Heart right ventricle (tissue), 16 donors: ENCODE measurements around the gene PRKAR1B. TPM values are rescaled to one million over a fixed set of nuclear protein-coding genes. Genes with fewer than 3 reads are reported as not detected.
A peak's percentile ranks its signal among the peaks of the same experiment; 100 is the strongest.

Experiments
- ATAC-seq, 8 donors: fragments of 200-7000 bp; cut with Tn5 transposase; one replicate each; pipeline ENCODE4 v1.9.1; 2020; ENCODE audit warnings: mild to moderate bottlenecking in 8 of 8, moderate library complexity in 8 of 8, moderate number of reproducible peaks in 1 of 8
- DNase-seq, 2 donors: peaks; one replicate each; pipeline ENCODE4 v3.0.0-alpha.2; 2020
- H3K27ac ChIP-seq, 10 donors: fragments of 200-600 bp; sonication (generic) in 2 of 10; one replicate each; pipeline versions ENCODE4 v1.5.0 to v1.8.0; 2020 to 2022; ENCODE audit warnings: mild to moderate bottlenecking in 3 of 10
- H3K27me3 ChIP-seq, 7 donors: fragments of 200-600 bp; one replicate each; pipeline ENCODE4 v1.8.0; 2021 to 2022; ENCODE audit warnings: mild to moderate bottlenecking in 2 of 7
- H3K36me3 ChIP-seq, 9 donors: fragments of 200-600 bp; sonication (generic) in 1 of 9; one replicate each; pipeline versions ENCODE4 v1.5.0 to v1.8.0; 2020 to 2022; ENCODE audit warnings: mild to moderate bottlenecking in 2 of 9
- H3K4me1 ChIP-seq, 9 donors: fragments of 200-600 bp; sonication (generic) in 1 of 9; one replicate each; pipeline versions ENCODE4 v1.5.0 to v1.8.0; 2020 to 2022; ENCODE audit warnings: mild to moderate bottlenecking in 4 of 9
- H3K4me3 ChIP-seq, 10 donors: fragments of 200-600 bp; sonication (generic) in 2 of 10; one replicate each; pipeline versions ENCODE4 v1.5.0 to v1.8.0; 2020 to 2022; ENCODE audit warnings: mild to moderate bottlenecking in 7 of 10, moderate library complexity in 2 of 10
- H3K9me3 ChIP-seq, 11 donors: fragments of 200-600 bp in 10 of 11; sonication (generic) in 2 of 11; one replicate each; pipeline versions ENCODE4 v1.5.0 to v1.8.0; 2013 to 2022; ENCODE audit warnings: mild to moderate bottlenecking in 2 of 11, control low read depth in 1 of 11, moderate library complexity in 1 of 11
- WGBS, 2 donors: extraction: QIAGEN DNeasy Blood & Tissue Kit; methylation state at CpG; one replicate each; pipeline ENCODE4 v1.1.7; 2013; ENCODE audit warnings: inconsistent platforms in 1 of 2; 5-methylcytosine and 5-hydroxymethylcytosine counted together
- intact Hi-C, 10 donors: fragments of 100-400 bp; cut with DNase I; formaldehyde crosslinking; loops; one replicate each; pipeline versions ENCODE4 v1.11.1 to v1.14.2; 2022
- polyA plus RNA-seq, 2 donors: library from polyadenylated mRNA; stranded (reverse); fragments of 200-250 nt; gene quantifications; one replicate each; pipeline ENCODE4 v1.2.3, GENCODE V29; 2013
- total RNA-seq, 10 donors: library from RNA; stranded (reverse); fragmentation: NEBNext Ultra II Directional in 3 of 10; extraction: Animal tissue kit (Norgen Biotek cat#: 25700) in 3 of 10; gene quantifications; one replicate each; pipeline versions ENCODE4 v1.2.1 to v1.2.4, GENCODE V29; 2021 to 2023
- TF ChIP-seq, protein P1 (sequence below), 9 donors: fragments of 200-600 bp; sonication (generic) in 2 of 9; IDR thresholded peaks; one replicate each; pipeline versions ENCODE4 v1.5.0 to v1.8.0; 2021 to 2022; ENCODE audit warnings: antibody characterized with exemption in 9 of 9, mild to moderate bottlenecking in 5 of 9, moderate library complexity in 1 of 9
- donor health status: Arrhythmogenic right ventricular cardiomyopathy.
- donor health status: ischemic (EF 13 %, LVEDD 7.1; RV severe dilation, severe dysfunction).
- donor health status: healthy with polysubstance abuse.
- donor health status: DM: no; HTN: yes; CAD: no.
- donor health status: DM: no; HTN: no; CAD: no.
- donor health status: ischemic (EF 25% LVEDD 6.9; RV normal size, moderate dysfunction).
- donor health status: ischemic (EF 25% LVEDD 5.7; RV mildly dilated, moderate dysfunction).
- donor health status: healthy.
- donor health status: DM: yes; HTN: yes; CAD: no.
- donor health status: Ischemic cardiomyopathy.
- donor health status: ischemic (EF 35%, LVEDD 5.7; RV mildly dilated, moderate dysfunction).
- donor health status: nonischemic (EF 11% LVEDD 7.7; RV severe dilation, severe dysfunction).
- donor health status: DM: yes; HTN: yes; CAD: no.
- donor health status: PGD.
- donor health status: ischemic (EF 29% LVEDD 5.4; RV normal size, mild dysfunction).
- donor health status: nonischemic (EF 23%, LVEDD 6.1; RV moderate dilation, normal function).

PRKAR1B gene
- total and polyA plus RNA-seq, 12 donors: 5.0 to 24.5 (median 20.6) TPM

DNA sequence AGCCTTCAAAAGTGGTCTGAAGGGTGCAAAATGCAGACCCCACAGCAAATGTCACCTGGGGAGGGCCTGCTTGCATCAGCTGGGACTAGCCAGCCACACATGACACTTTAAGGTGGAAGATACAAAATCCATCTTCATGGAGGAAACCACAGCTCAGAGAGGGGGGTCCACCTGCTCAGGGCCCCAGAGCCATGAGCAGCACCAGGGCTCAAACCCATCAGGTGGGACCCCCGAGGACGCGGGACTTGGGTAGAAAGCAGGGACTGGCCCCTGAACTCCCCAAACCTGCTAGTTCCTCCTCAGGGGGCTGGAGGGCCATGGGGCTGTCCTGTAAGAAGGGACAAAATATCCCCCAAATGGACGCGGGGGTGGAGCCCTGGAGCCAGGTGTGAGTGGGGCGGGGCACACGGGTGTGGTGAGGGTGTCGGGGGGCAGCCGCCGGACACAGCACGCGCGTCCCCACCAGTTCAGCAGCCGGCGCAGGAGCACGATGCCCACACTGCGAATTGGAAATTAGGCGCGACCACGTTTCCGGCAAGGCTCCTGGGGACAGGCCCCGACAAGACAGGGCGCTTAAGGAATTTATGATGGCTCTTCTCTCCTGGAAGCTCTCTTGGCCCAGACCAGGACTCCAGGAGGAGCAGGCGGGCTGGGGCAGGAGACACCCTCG, 215.5 kb downstream of the PRKAR1B start:
- 93 to 95% methylated on average over 24 to 25 of the region's 25 CpGs for WGBS, 2 donors
- intact Hi-C loops: loop anchor here in 4 of 10 donors (10.0 kb wide), 4 partner anchors 143 to 223 kb away; partner anchors contain the start of genes DNAAF5 (in 1 of the 4) and PRKAR1B (in 1 of the 4)
- H3K9me3 ChIP-seq: no peaks in the 10 kb centered on the region
- DNase-seq (peak in 1 of 2 donors; percentile 9), ATAC-seq (no peak)
- H3K4me3 ChIP-seq: no peak overlapping the region
- peaks cover 0 to 54% (median 15%) of the 10 kb centered on the region in 9 donors for H3K36me3 ChIP-seq
- peaks cover 0 to 14% (median 0%) of the 10 kb centered on the region in 7 donors for H3K27me3 ChIP-seq
- H3K4me1 ChIP-seq: peaks cover 19 to 44% (median 34%) of the 10 kb centered on the region in 9 donors
- H3K27ac ChIP-seq: no peak overlapping the region
- TF ChIP-seq, protein P1, sequence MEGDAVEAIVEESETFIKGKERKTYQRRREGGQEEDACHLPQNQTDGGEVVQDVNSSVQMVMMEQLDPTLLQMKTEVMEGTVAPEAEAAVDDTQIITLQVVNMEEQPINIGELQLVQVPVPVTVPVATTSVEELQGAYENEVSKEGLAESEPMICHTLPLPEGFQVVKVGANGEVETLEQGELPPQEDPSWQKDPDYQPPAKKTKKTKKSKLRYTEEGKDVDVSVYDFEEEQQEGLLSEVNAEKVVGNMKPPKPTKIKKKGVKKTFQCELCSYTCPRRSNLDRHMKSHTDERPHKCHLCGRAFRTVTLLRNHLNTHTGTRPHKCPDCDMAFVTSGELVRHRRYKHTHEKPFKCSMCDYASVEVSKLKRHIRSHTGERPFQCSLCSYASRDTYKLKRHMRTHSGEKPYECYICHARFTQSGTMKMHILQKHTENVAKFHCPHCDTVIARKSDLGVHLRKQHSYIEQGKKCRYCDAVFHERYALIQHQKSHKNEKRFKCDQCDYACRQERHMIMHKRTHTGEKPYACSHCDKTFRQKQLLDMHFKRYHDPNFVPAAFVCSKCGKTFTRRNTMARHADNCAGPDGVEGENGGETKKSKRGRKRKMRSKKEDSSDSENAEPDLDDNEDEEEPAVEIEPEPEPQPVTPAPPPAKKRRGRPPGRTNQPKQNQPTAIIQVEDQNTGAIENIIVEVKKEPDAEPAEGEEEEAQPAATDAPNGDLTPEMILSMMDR (IDR thresholded peaks at IDR 0.05): no peak

DNA sequence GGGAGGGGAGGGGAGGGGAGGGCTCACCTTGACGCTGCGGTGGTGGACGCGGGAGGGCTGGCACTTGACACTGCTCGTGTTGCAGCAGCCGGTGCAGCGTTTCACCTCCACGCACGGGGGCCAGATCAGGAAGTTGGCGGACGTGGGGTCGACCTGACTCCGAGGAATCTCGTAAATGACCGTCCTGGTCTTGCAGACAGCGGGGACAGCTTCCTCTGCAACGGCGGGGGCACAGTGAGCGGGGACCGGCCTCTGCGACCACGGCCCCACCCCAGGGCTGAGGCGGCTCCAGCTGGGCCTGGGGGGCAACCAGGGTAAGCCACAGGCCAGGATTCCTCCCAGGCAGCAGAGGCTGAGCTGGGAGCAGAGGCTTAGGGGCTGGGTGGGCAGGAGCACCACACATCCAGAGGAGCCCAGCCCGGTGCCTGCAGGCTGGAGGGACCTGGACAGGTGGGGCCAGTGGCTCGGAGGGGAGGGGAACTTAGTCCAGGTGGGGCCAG, 216.2 kb downstream of the PRKAR1B start:
- Histone ChIP-seq H3K27ac (no peak overlapping the region), H3K4me3 (no peak overlapping the region), H3K27me3 (peaks cover 0 to 7% (median 0%) of the 10 kb centered on the region in 7 donors), H3K36me3 (peaks cover 0 to 61% (median 18%) of the 10 kb centered on the region in 9 donors), H3K4me1 (peaks cover 14 to 36% (median 28%) of the 10 kb centered on the region in 9 donors), H3K9me3 (no peaks in the 10 kb centered on the region)
- DNase-seq (peak in 1 of 2 donors; percentile 10), ATAC-seq (no peak)
- intact Hi-C loops: loop anchor here in 4 of 10 donors (10.0 kb wide), 4 partner anchors 144 to 224 kb away; partner anchors contain the start of genes DNAAF5 (in 1 of the 4) and PRKAR1B (in 1 of the 4)
- TF ChIP-seq, protein P1 (IDR thresholded peaks at IDR 0.05): no peak
- WGBS, 2 donors: 84 to 87% methylated on average over 25 of the region's 25 CpGs

DNA sequence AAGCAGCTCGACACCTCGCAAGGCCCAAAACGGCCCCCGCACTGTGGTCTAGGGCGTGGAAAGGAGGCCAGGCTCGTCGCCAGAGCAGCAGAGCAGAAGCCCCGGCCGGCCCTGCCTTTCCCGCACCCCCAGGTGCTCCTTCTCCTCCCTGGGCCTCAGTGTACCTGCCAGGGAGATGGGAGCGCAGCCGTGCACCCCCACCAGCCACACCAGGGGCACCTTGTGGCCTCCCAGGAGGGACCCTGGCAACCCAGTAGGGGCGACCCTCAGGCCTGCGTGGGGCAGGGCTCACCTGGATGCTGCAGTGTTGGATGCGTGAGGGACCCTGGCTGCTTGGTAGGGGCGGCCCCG, 217.0 kb downstream of the PRKAR1B start:
- Histone ChIP-seq H3K36me3 (peaks cover 0 to 65% (median 18%) of the 10 kb centered on the region in 9 donors), H3K9me3 (no peaks in the 10 kb centered on the region), H3K27me3 (peaks cover 0 to 7% (median 0%) of the 10 kb centered on the region in 7 donors), H3K4me1 (peaks cover 11 to 35% (median 24%) of the 10 kb centered on the region in 9 donors), H3K27ac (no peak overlapping the region), H3K4me3 (no peak overlapping the region)
- ATAC-seq: no peak
- intact Hi-C loops: loop anchor here in 4 of 10 donors (10.0 kb wide), 4 partner anchors 145 to 225 kb away; partner anchors contain the start of genes DNAAF5 (in 1 of the 4) and PRKAR1B (in 1 of the 4)
- TF ChIP-seq, protein P1 (IDR thresholded peaks at IDR 0.05): no peak
- peak in 1 of 2 donors; percentile 8 for DNase-seq
- 90% methylated on average over 16 to 17 of the region's 17 CpGs for WGBS, 2 donors

DNA sequence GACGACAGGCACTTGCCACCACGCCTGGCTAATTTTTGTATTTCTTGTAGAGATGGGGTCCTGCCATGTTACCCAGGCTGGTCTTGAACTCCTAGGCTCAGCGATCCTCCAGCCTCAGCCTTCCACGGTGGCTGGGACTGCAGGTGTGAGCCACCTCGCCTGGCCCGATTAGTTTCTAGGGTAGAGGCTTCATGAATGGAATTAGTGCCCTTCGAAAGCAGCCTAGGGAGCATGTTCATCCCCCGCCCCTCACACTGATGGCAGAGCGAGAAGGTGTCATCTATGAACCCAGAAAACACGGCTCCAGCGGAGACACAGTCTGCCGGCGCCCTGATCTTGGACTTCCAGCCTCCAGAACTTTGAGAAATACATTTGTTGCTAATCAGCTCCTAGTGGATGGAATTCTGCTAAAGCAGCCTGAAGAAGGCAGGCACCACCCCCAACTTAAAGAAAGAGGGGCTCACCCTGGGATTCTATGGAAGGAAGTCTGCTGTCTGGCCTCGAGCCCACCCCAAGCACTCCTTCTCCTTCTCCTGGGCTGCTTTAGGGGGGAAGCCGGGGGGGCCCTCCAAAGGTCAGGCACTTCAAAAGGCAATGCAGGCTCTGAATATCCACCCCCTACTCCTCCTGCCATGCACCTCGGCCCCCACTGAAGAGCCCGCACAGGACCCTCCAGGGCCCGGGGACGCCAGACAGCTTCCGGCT, 217.5 kb downstream of the PRKAR1B start:
- ATAC-seq (no peak), DNase-seq (no peak)
- H3K27me3 ChIP-seq: peaks cover 0 to 2% (median 0%) of the 10 kb centered on the region in 7 donors
- H3K4me1 ChIP-seq: peaks cover 9 to 35% (median 24%) of the 10 kb centered on the region in 9 donors
- TF ChIP-seq, protein P1 (IDR thresholded peaks at IDR 0.05): no peak
- no peaks in the 10 kb centered on the region for H3K9me3 ChIP-seq
- intact Hi-C loops: loop anchor here in 4 of 10 donors (10.0 kb wide), 4 partner anchors 145 to 225 kb away; partner anchors contain the start of genes DNAAF5 (in 1 of the 4) and PRKAR1B (in 1 of the 4)
- H3K4me3 ChIP-seq: no peak overlapping the region
- H3K36me3 ChIP-seq: peaks cover 0 to 65% (median 18%) of the 10 kb centered on the region in 9 donors
- WGBS, 2 donors: 92% methylated on average over 20 of the region's 20 CpGs
- H3K27ac ChIP-seq: no peak overlapping the region
